LNCaP clone FGC (cell line): ENCODE measurements around the gene APRT.
A peak's percentile ranks its signal among the peaks of the same experiment; 100 is the strongest.
"Not testable (repeated sequence)": the region's sequence is repeated elsewhere in the genome, so short reads cannot be mapped to it uniquely, and the experiment has no call there.

ENCODE experiments used
- DNase-seq: peaks from one replicate; pipeline ENCODE4 v3.0.0-alpha.2; 2011; ENCODE audit warnings: low read depth
- H3K4me3 ChIP-seq: 2 replicates; pipeline ENCODE4 v1.5.1; 2011; ENCODE audit warnings: mild to moderate bottlenecking, low read depth, low read length, control low read depth
- CTCF ChIP-seq: IDR thresholded peaks from 2 replicates; pipeline ENCODE4 v1.5.1; 2012; ENCODE audit warnings: mild to moderate bottlenecking; ENCODE audit not compliant: control insufficient read depth, insufficient read depth; ENCODE audit errors: extremely low read depth

The APRT gene

DNA sequence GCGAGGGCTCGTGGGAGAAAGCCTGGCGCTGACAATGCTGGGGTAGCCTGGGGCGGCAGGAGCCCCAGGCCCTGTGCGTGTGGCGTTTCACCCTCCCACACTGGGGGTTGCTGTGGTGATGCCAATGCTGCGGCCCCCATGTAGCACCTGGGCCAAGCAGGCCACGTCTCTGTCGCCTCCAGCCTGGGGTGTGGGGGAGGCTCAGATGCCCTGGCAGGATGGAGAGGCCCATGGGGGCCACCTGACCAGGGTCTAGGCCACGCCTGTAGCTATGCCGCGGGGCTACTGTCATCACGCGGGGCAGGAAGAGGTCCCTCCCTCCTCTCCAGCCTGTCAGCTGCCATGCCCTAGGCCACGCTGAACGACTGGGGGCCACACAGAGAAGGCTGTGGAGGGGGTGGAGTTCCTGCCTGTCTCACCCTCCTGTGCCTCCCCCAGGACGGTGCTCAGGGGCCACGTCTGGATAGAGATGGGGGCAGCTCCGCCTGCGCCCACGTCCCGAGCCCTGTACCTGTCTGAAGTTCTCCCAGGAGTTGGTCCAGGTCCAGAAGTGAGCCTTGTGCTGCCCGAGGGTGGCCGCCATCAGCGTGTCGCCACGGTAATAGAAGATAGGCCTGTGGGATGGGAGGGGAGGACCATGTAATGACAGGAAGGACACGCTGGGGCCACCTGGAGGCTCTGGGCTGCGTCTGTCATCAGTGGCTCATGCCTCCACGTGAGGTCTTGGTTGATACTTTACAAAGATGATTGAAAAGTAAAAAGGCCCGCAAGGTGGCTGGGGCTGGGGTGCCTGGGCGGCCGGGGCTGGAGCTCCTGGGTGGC, 12.7 kb upstream of the APRT start:
- TF ChIP-seq CTCF, result no peak
- H3K4me3 ChIP-seq, result no peak overlapping the region
- DNase-seq, result no peak

DNA sequence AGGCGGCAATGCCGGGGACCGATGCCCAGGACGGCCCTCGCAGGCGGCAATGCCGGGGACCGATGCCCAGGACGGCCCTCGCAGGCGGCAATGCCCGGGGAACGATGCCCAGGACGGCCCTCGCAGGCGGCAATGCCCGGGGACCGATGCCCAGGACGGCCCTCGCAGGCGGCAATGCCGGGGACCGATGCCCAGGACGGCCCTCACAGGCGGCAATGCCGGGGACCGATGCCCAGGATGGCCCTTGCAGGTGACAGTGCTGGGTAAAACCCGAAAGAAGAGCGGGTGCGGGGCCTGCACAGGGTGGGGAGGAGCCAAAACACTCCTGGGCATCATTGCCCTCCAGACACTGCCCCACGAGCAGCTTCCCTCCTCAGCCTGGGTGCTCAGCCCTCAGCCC, 11.9 kb upstream of the APRT start:
- not testable (repeated sequence) for H3K4me3 ChIP-seq, DNase-seq

GRCh38 chr16:88822281-88823040, 10.7 kb upstream of the APRT start:
- no peak for DNase-seq
- no peak for TF ChIP-seq CTCF
- H3K4me3 ChIP-seq, result no peak overlapping the region

- no peak overlapping the region for H3K4me3 ChIP-seq
- DNase-seq, result no peak
Observed at GRCh38 chr16:88821168-88821850, 9.6 kb upstream of the APRT start.

DNA sequence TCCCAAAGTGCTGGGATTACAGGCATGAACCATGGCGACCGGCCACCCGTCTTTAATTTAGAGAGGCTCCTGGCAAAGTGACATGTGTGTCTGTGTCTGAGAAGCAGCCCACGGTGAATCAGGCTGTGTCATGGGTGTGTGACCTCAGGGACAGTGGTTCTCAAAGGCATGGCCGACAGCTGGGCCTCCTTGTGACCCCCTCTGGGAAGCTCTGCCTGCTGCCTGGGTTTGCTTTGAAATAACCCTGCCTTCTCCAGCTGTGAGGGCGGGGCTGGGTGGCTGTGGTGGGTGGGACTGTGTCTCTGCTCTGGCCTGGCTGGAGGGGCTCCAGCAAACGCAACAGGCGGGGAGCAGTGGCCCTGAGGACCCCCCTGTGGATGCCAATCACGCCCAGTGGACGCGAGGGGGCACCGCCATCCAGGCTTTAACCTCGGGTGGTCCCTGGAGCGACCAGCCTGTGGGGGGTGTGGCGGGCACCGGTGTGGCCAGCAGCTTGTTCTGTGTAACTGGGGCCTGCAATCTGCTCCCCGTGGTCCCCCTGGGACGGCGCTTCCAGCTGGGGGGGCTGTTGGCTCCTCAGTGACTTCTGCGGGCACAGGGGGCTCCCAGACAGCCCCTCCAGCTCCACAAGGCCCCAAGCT, 8.8 kb upstream of the APRT start:
- DNase-seq, result no peak
- no peak for TF ChIP-seq CTCF

More at GRCh38 chr16:88821168-88821850, 9.6 kb upstream of the APRT start:
- TF ChIP-seq CTCF, result 0 out of 2 replicates have a peak, but pooled peaks have one; percentile 23

DNA sequence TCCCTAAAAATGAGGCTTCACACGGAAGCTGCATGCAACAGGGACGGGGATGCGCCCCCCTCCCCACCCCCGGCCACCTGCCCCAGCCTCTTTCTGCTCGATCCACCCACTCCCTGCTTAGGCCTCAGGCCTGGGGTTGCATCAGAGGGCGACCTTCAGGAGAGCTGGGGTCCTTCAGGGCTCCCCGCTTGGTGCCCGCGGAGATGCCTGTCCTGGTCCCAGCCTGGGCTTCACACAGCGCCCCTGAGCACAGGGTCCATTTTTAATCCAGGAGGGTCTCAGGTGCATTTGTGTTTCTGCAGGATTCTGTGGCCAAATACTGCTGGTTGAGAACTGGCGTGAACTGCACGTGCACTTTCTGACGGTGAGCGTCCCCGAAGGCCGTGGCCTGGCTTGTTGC, 7.4 kb upstream of the APRT start:
- no peak for DNase-seq
- no peak overlapping the region for H3K4me3 ChIP-seq
- TF ChIP-seq CTCF, result no peak

More for the DNA sequence above, 8.8 kb upstream of the APRT start:
- no peak overlapping the region for H3K4me3 ChIP-seq

GRCh38 chr16:88818575-88818874, 6.8 kb upstream of the APRT start:
- no peak for TF ChIP-seq CTCF
- DNase-seq, result no peak
- H3K4me3 ChIP-seq, result no peak overlapping the region
